Measurements from ENCODE around the gene MEIS1. TPM values are rescaled to one million over a fixed set of nuclear protein-coding genes. Genes with fewer than 3 reads are reported as not detected.

MEIS1 gene
- total RNA-seq, 3 donors from 2014 or later, result 23.0 to 37.9 (median 37.0) TPM

- Histone ChIP-seq H3K4me3 (no peak overlapping the region), H3K36me3 (no peaks in the 10 kb centered on the region), H3K9me3 (no peaks in the 10 kb centered on the region), H3K27me3 (no peaks in the 10 kb centered on the region), H3K27ac (no peak overlapping the region), H3K4me1 (peaks cover 0 to 5% of the 10 kb centered on the region in 2 donors)
- DNase-seq (ENCODE audit: low spot score in 2 of 2), result no peak
- intact Hi-C loops (cut with DNase I; ENCODE audit: low total_unique reads), result loop anchor here (5.0 kb wide), 1 partner anchor 860 kb away; no protein-coding TSS in a partner anchor
- TF ChIP-seq, protein P1, sequence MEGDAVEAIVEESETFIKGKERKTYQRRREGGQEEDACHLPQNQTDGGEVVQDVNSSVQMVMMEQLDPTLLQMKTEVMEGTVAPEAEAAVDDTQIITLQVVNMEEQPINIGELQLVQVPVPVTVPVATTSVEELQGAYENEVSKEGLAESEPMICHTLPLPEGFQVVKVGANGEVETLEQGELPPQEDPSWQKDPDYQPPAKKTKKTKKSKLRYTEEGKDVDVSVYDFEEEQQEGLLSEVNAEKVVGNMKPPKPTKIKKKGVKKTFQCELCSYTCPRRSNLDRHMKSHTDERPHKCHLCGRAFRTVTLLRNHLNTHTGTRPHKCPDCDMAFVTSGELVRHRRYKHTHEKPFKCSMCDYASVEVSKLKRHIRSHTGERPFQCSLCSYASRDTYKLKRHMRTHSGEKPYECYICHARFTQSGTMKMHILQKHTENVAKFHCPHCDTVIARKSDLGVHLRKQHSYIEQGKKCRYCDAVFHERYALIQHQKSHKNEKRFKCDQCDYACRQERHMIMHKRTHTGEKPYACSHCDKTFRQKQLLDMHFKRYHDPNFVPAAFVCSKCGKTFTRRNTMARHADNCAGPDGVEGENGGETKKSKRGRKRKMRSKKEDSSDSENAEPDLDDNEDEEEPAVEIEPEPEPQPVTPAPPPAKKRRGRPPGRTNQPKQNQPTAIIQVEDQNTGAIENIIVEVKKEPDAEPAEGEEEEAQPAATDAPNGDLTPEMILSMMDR (IDR thresholded peaks at IDR 0.05), result no peak
- no peak for TF ChIP-seq POLR2A (IDR thresholded peaks at IDR 0.05)
- no peak for TF ChIP-seq POLR2AphosphoS5 (IDR thresholded peaks at IDR 0.05)
These were observed 102.1 kb downstream of the MEIS1 start for GRCh38 chr2:66536997-66537396.

- Histone ChIP-seq H3K27me3 (no peaks in the 10 kb centered on the region), H3K27ac (no peak overlapping the region), H3K4me1 (no peaks in the 10 kb centered on the region), H3K4me3 (no peak overlapping the region), H3K36me3 (no peaks in the 10 kb centered on the region), H3K9me3 (no peaks in the 10 kb centered on the region)
- TF ChIP-seq, protein P1 (IDR thresholded peaks at IDR 0.05), result no peak
- TF ChIP-seq POLR2AphosphoS5 (IDR thresholded peaks at IDR 0.05) (no peak), POLR2A (IDR thresholded peaks at IDR 0.05) (no peak)
- intact Hi-C loops (cut with DNase I; ENCODE audit: low total_unique reads), result loop anchor here (5.0 kb wide), 1 partner anchor 861 kb away; no protein-coding TSS in a partner anchor
- no peak for DNase-seq (ENCODE audit: low spot score in 2 of 2)
These were observed 103.4 kb downstream of the MEIS1 start for GRCh38 chr2:66538291-66538690.

GRCh38 chr2:66539452-66539851 lies 104.5 kb downstream of the MEIS1 start:
- no peaks in the 10 kb centered on the region for H3K36me3 ChIP-seq
- no peak for DNase-seq (ENCODE audit: low spot score in 2 of 2)
- intact Hi-C loops (cut with DNase I; ENCODE audit: low total_unique reads), result loop anchor here (5.0 kb wide), 1 partner anchor 862 kb away; no protein-coding TSS in a partner anchor
- TF ChIP-seq POLR2AphosphoS5 (IDR thresholded peaks at IDR 0.05), result no peak
- TF ChIP-seq, protein P1 (IDR thresholded peaks at IDR 0.05), result no peak
- no peak for TF ChIP-seq POLR2A (IDR thresholded peaks at IDR 0.05)
- H3K4me1 ChIP-seq, result no peaks in the 10 kb centered on the region
- no peak overlapping the region for H3K27ac ChIP-seq
- no peaks in the 10 kb centered on the region for H3K9me3 ChIP-seq
- H3K4me3 ChIP-seq, result no peak overlapping the region
- no peaks in the 10 kb centered on the region for H3K27me3 ChIP-seq

DNA sequence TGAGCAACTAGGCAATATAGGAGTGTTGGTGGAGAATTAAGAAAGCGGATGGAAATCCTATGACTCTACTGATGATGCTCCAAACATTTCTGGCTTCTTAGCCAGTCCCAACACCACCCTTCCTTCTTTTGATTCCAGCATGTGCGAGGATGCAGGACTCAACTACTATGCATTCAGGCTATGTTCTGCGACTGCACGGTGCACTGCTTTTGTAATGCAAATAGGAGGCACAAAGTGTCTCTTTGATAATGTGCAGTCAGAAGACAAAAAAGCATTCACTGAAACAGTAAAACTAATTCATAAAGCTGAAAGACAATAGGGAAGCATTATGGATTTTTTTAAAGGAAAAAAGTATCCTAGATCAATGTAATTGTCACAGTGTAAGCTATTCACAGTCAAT lies 106.7 kb downstream of the MEIS1 start:
- no peak for TF ChIP-seq POLR2A (IDR thresholded peaks at IDR 0.05)
- TF ChIP-seq POLR2AphosphoS5 (IDR thresholded peaks at IDR 0.05), result no peak
- TF ChIP-seq, protein P1 (IDR thresholded peaks at IDR 0.05), result no peak
- no peaks in the 10 kb centered on the region for H3K9me3 ChIP-seq
- H3K4me1 ChIP-seq, result no peaks in the 10 kb centered on the region
- no peaks in the 10 kb centered on the region for H3K27me3 ChIP-seq
- no peak overlapping the region for H3K27ac ChIP-seq
- intact Hi-C loops (cut with DNase I; ENCODE audit: low total_unique reads), result no loop called here
- DNase-seq (ENCODE audit: low spot score in 2 of 2), result no peak
- no peak overlapping the region for H3K4me3 ChIP-seq
- H3K36me3 ChIP-seq, result no peaks in the 10 kb centered on the region

DNA sequence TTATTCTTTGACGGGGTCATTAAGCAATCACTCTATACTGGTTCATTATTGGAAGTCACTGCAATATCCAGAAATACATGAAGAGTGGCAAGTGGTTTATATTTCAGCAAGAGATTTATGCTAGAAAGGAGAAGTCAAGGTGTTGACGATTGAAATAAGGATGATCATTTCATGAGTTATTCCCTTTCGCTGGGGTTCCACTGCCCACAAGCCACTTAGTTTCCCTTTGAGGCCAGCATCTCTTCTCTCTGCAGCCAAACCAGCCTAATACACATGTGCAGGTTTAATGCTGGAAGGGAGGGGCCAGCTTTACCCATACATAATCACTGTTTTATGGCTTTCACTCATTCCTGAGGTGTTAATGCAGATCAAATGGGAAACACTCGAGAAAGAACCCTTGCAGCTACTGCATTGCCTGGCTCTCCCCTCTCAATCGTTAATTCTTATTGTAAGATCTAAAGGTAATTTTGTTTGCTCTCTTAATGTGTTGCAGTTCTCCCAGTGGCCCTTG lies 108.4 kb downstream of the MEIS1 start:
- no peak overlapping the region for H3K4me3 ChIP-seq
- no peak overlapping the region for H3K27ac ChIP-seq
- H3K9me3 ChIP-seq, result no peaks in the 10 kb centered on the region
- no peaks in the 10 kb centered on the region for H3K27me3 ChIP-seq
- DNase-seq (ENCODE audit: low spot score in 2 of 2), result no peak
- TF ChIP-seq POLR2AphosphoS5 (IDR thresholded peaks at IDR 0.05) (no peak), POLR2A (IDR thresholded peaks at IDR 0.05) (no peak)
- TF ChIP-seq, protein P1 (IDR thresholded peaks at IDR 0.05), result no peak
- no peaks in the 10 kb centered on the region for H3K4me1 ChIP-seq
- H3K36me3 ChIP-seq, result no peaks in the 10 kb centered on the region
- intact Hi-C loops (cut with DNase I; ENCODE audit: low total_unique reads), result no loop called here
